ENCODE measurements around the gene COX7A1.

GRCh38 chr19:36114721-36115452 is 37.4 kb downstream of the COX7A1 start, which contains the start of gene POLR2I:
- TF ChIP-seq, protein P1, sequence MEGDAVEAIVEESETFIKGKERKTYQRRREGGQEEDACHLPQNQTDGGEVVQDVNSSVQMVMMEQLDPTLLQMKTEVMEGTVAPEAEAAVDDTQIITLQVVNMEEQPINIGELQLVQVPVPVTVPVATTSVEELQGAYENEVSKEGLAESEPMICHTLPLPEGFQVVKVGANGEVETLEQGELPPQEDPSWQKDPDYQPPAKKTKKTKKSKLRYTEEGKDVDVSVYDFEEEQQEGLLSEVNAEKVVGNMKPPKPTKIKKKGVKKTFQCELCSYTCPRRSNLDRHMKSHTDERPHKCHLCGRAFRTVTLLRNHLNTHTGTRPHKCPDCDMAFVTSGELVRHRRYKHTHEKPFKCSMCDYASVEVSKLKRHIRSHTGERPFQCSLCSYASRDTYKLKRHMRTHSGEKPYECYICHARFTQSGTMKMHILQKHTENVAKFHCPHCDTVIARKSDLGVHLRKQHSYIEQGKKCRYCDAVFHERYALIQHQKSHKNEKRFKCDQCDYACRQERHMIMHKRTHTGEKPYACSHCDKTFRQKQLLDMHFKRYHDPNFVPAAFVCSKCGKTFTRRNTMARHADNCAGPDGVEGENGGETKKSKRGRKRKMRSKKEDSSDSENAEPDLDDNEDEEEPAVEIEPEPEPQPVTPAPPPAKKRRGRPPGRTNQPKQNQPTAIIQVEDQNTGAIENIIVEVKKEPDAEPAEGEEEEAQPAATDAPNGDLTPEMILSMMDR (IDR thresholded peaks at IDR 0.05; ENCODE audit: low read depth, low read length) = no peak
- TF ChIP-seq EZH2phosphoT487 (IDR thresholded peaks at IDR 0.05; ENCODE audit: low read depth) = no peak

All from OCI-LY3 (cell line).